ENCODE results near the gene P2RX5. TPM values are rescaled to one million over a fixed set of nuclear protein-coding genes. Genes with fewer than 3 reads are reported as not detected.

The P2RX5 gene
- total RNA-seq, 1 donor from 2014 or later: not detected

- Histone ChIP-seq H3K9me3 (no peaks in the 10 kb centered on the region), H3K36me3 (no peaks in the 10 kb centered on the region), H3K4me1 (peaks cover 7 to 11% of the 10 kb centered on the region in 2 donors), H3K27ac (no peak overlapping the region), H3K4me3 (no peak overlapping the region), H3K27me3 (no peaks in the 10 kb centered on the region)
- intact Hi-C loops (cut with DNase I): loop anchor here (10.0 kb wide), 2 partner anchors 92 to 828 kb away; partner anchors contain the start of genes CTNS, MYBBP1A and SHPK
- TF ChIP-seq, protein P1, sequence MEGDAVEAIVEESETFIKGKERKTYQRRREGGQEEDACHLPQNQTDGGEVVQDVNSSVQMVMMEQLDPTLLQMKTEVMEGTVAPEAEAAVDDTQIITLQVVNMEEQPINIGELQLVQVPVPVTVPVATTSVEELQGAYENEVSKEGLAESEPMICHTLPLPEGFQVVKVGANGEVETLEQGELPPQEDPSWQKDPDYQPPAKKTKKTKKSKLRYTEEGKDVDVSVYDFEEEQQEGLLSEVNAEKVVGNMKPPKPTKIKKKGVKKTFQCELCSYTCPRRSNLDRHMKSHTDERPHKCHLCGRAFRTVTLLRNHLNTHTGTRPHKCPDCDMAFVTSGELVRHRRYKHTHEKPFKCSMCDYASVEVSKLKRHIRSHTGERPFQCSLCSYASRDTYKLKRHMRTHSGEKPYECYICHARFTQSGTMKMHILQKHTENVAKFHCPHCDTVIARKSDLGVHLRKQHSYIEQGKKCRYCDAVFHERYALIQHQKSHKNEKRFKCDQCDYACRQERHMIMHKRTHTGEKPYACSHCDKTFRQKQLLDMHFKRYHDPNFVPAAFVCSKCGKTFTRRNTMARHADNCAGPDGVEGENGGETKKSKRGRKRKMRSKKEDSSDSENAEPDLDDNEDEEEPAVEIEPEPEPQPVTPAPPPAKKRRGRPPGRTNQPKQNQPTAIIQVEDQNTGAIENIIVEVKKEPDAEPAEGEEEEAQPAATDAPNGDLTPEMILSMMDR (IDR thresholded peaks at IDR 0.05): no peak
- no peak for DNase-seq (ENCODE audit: low spot score in 2 of 2)
These were observed 31.1 kb upstream of the P2RX5 start for GRCh38 chr17:3727041-3727440.

DNA sequence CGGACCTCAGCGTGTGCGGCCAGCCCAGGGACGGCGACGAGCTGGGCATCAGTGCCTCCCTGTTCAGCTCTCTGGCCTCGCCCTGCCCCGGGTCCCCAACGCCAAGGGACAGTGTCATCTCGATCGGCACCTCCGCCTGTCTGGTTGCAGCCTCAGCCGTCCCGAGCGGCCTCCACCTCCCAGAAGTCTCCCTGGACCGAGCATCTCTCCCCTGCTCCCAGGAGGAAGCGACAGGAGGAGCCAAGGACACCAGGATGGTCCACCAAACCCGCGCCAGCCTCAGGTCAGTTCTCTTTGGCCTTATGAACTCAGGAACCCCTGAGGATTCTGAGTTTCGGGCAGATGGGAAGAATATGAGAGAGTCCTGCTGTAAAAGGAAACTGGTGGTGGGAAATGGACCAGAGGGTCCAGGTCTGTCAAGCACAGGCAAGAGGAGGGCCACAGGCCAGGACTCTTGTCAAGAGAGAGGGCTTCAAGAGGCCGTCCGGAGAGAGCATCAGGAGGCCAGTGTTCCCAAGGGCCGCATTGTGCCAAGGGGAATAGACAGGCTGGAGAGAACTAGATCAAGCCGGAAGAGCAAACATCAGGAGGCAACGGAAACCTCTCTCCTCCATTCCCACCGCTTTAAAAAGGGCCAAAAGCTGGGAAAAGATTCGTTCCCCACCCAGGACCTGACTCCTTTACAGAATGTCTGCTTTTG lies 28.6 kb upstream of the P2RX5 start:
- peak overlapping the region; percentile 58 to 77 for H3K4me3 ChIP-seq
- TF ChIP-seq, protein P1 (IDR thresholded peaks at IDR 0.05): no peak
- no peak for DNase-seq (ENCODE audit: low spot score in 2 of 2)
- H3K36me3 ChIP-seq: peaks cover 0 to 7% of the 10 kb centered on the region in 2 donors
- H3K9me3 ChIP-seq: no peaks in the 10 kb centered on the region
- peaks cover 7 to 11% of the 10 kb centered on the region in 2 donors for H3K4me1 ChIP-seq
- H3K27me3 ChIP-seq: no peaks in the 10 kb centered on the region
- no peak overlapping the region for H3K27ac ChIP-seq
- intact Hi-C loops (cut with DNase I): loop anchor here (10.0 kb wide), 2 partner anchors 90 to 830 kb away; partner anchors contain the start of genes CTNS, MYBBP1A and SHPK

- Histone ChIP-seq H3K4me3 (peak within 1 kb of the TSS; percentile 58 to 77), H3K27me3 (no peaks in the 10 kb centered on the region), H3K36me3 (peaks cover 0 to 12% of the 10 kb centered on the region in 2 donors), H3K27ac (peak within 1 kb of the TSS; percentile 72 to 75), H3K4me1 (peaks cover 7 to 11% of the 10 kb centered on the region in 2 donors), H3K9me3 (no peaks in the 10 kb centered on the region)
- DNase-seq (ENCODE audit: low spot score in 2 of 2): peak; percentile 45 to 91
- intact Hi-C loops (cut with DNase I): loop anchor here (1.0 to 10.0 kb wide), 3 partner anchors 55 to 831 kb away; partner anchors contain the start of genes CTNS, EMC6, MYBBP1A and SHPK
- TF ChIP-seq, protein P1 (IDR thresholded peaks at IDR 0.05): peak; percentile 8 to 37 (median 17)
These were observed 27.8 kb upstream of the P2RX5 start, which contains the start of gene HASPIN for GRCh38 chr17:3723556-3724377. TSS of gene HASPIN (plus strand) at chr17:3723903. CDS start at chr17:3723936, 33 bp downstream.

DNA sequence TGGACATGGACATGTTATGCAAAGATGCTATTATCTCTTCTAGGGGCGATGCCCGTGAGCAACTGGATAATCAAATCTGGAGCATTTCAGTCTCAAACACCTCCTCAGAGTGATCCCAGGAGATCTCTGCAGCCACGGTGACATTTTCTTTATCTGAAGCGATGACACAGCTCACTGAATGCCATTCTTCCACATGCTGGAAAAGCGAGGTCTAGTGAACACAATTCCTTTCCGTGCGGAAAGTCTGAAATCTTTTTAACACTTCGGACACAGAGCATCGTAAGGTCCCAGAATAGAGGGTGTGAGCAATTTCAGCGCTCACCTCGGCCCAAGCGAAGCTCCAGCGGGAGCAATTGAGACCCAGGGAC lies 27.2 kb upstream of the P2RX5 start:
- TF ChIP-seq, protein P1 (IDR thresholded peaks at IDR 0.05): no peak
- intact Hi-C loops (cut with DNase I): loop anchor here (1.0 to 10.0 kb wide), 3 partner anchors 55 to 832 kb away; partner anchors contain the start of genes CTNS, EMC6, MYBBP1A and SHPK

DNA sequence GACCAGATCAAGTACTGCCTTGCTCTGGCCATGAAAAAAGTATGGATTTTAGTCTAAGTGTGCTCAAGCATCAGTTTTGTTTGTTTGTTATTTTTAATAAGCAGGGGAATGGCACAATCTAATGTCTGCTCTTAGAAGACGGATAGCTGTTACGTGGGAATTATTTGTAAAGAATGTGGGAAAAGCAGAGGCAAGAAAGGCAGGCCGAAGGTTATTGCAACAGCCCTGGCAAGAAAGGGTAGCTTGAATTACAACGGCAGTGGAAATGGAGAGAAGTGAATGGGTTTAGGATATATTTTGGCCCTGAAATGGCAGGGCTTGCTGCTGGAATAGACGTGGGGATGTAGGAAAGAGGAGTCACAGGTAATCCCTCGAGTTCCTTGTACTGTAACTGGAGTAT lies 26.8 kb upstream of the P2RX5 start:
- H3K27me3 ChIP-seq: no peaks in the 10 kb centered on the region
- intact Hi-C loops (cut with DNase I): loop anchor here (1.0 to 10.0 kb wide), 3 partner anchors 54 to 832 kb away; partner anchors contain the start of genes CTNS, EMC6, MYBBP1A and SHPK
- no peak overlapping the region for H3K27ac ChIP-seq
- peaks cover 7 to 11% of the 10 kb centered on the region in 2 donors for H3K4me1 ChIP-seq
- H3K9me3 ChIP-seq: no peaks in the 10 kb centered on the region
- TF ChIP-seq, protein P1 (IDR thresholded peaks at IDR 0.05): no peak
- H3K36me3 ChIP-seq: peaks cover 0 to 22% of the 10 kb centered on the region in 2 donors
- peak overlapping the region; percentile 58 to 77 for H3K4me3 ChIP-seq
- DNase-seq (ENCODE audit: low spot score in 2 of 2): no peak

More for the DNA sequence above, 27.2 kb upstream of the P2RX5 start:
- peak overlapping the region; percentile 72 to 75 for H3K27ac ChIP-seq
- peaks cover 0 to 18% of the 10 kb centered on the region in 2 donors for H3K36me3 ChIP-seq
- no peaks in the 10 kb centered on the region for H3K9me3 ChIP-seq
- H3K4me3 ChIP-seq: peak overlapping the region; percentile 58 to 77
- peaks cover 7 to 11% of the 10 kb centered on the region in 2 donors for H3K4me1 ChIP-seq
- no peak for DNase-seq (ENCODE audit: low spot score in 2 of 2)
- H3K27me3 ChIP-seq: no peaks in the 10 kb centered on the region
